K562 (cell line): ENCODE results near the gene EPHB2. TPM values are rescaled to one million over a fixed set of nuclear protein-coding genes. Genes with fewer than 3 reads are reported as not detected.

Experiments
- ATAC-seq: fragments of 200-7000 bp; cut with Tn5 transposase; 3 replicates; pipeline ENCODE4 v1.9.1; 2020; ENCODE audit warnings: moderate library complexity
- BruUV-seq: library from RNA; stranded (reverse); fragments of 400-500 nt; replicated peaks from 2 replicates; lab custom pipeline; 2021; lab: Mats Ljungman, UMichigan
- CTCF ChIA-PET: fragments of 300-600 bp; formaldehyde crosslinking; extraction: SDS; loops from one replicate; lab custom pipeline; 2021; ENCODE audit warnings: low intra/inter-chr PET ratio; lab: Yijun Ruan, JAX
- POLR2A ChIA-PET: fragments of 300-600, 350-650 bp; sonication (Branson Sonifier 250); formaldehyde crosslinking; extraction: SDS; loops from one replicate; lab custom pipeline; 2021; ENCODE audit warnings: antibody characterized with exemption, inconsistent platforms; lab: Yijun Ruan, JAX
- DNase-seq, 4 experiments: peaks; one replicate each; pipeline versions ENCODE4 v3.0.0 to v3.0.0-alpha.2; 2011 to 2018; ENCODE audit warnings: low spot score in 3 of 4, mixed read lengths in 3 of 4; ENCODE audit errors: extremely low read depth in 1 of 4
- FAIRE-seq: peaks from 2 replicates; lab custom pipeline; 2011; peaks lifted over from hg19 to GRCh38; lab: Jason Lieb, UNC
- H2AFZ ChIP-seq: 2 replicates; pipeline ENCODE4 v1.6.0; 2011; ENCODE audit warnings: low read depth, low read length, control low read depth, inconsistent platforms
- H3K27ac ChIP-seq: fragments of 200-600 bp; 3 replicates; pipeline ENCODE4 v1.8.0; 2011; ENCODE audit warnings: low read depth, mild to moderate bottlenecking, control low read depth, inconsistent platforms, low read length, moderate library complexity, mixed read lengths; ENCODE audit errors: extremely low read depth
- H3K27me3 ChIP-seq, 2 experiments: fragments of 300-600 bp in 1 of 2; 2 replicates in 1 of 2; 3 replicates in 1 of 2; pipeline versions ENCODE4 v1.6.0 to v1.8.0; 2011; ENCODE audit warnings: inconsistent platforms in 2 of 2, low read length in 2 of 2, mild to moderate bottlenecking in 1 of 2, mixed read lengths in 1 of 2, moderate library complexity in 1 of 2; ENCODE audit not compliant: control insufficient read depth in 2 of 2, insufficient read depth in 2 of 2
- H3K36me3 ChIP-seq: fragments of 300-600 bp; 3 replicates; pipeline ENCODE4 v1.8.0; 2011; ENCODE audit warnings: mild to moderate bottlenecking, low read length, inconsistent platforms; ENCODE audit not compliant: control insufficient read depth, insufficient read depth
- H3K4me1 ChIP-seq, 2 experiments: fragments of 200-600 bp in 1 of 2; replicated peaks in 1 of 2; 2 replicates in 1 of 2; 3 replicates in 1 of 2; pipeline versions ENCODE4 v1.5.1 to v1.8.0; 2011; ENCODE audit warnings: inconsistent platforms in 2 of 2, low read length in 2 of 2, mild to moderate bottlenecking in 1 of 2, mixed read lengths in 1 of 2, moderate library complexity in 1 of 2; ENCODE audit not compliant: control insufficient read depth in 2 of 2, insufficient read depth in 2 of 2
- H3K4me2 ChIP-seq: 2 replicates; pipeline ENCODE4 v1.6.1; 2011; ENCODE audit warnings: low read length, control low read depth, inconsistent platforms, mixed read lengths; ENCODE audit not compliant: insufficient read depth
- H3K4me3 ChIP-seq: fragments of 200-600 bp; sonication (generic), shearing (Covaris generic); 2 replicates; pipeline ENCODE4 v1.5.1; 2016; ENCODE audit warnings: control low read depth, inconsistent platforms
- H3K79me2 ChIP-seq: fragments of 200-600 bp; 3 replicates; pipeline ENCODE4 v1.8.0; 2011; ENCODE audit warnings: low read length, inconsistent platforms; ENCODE audit not compliant: control insufficient read depth, insufficient read depth
- H3K9ac ChIP-seq, 2 experiments: 2 replicates each; pipeline versions ENCODE4 v1.6.0 to v1.6.1; 2011; ENCODE audit warnings: low read depth in 2 of 2, low read length in 2 of 2, control low read depth in 1 of 2, inconsistent platforms in 1 of 2, mild to moderate bottlenecking in 1 of 2, mixed read lengths in 1 of 2; ENCODE audit not compliant: insufficient read depth in 1 of 2
- H3K9me1 ChIP-seq: one replicate; pipeline ENCODE4 v1.6.0; 2011; ENCODE audit warnings: inconsistent platforms, mild to moderate bottlenecking, low read length, moderate library complexity; ENCODE audit not compliant: control insufficient read depth, insufficient read depth
- H3K9me3 ChIP-seq: replicated peaks from 2 replicates; pipeline ENCODE4 v1.5.1; 2011; ENCODE audit warnings: low read depth, low read length, inconsistent platforms; ENCODE audit not compliant: control insufficient read depth, insufficient read depth
- H4K20me1 ChIP-seq: replicated peaks from 2 replicates; pipeline ENCODE4 v1.6.1; 2011; ENCODE audit warnings: low read length, inconsistent platforms, mixed read lengths; ENCODE audit not compliant: control insufficient read depth, insufficient read depth
- FIP1L1 ChIP-seq: fragments of 200-400 bp; formaldehyde crosslinking; IDR thresholded peaks from 2 replicates; pipeline ENCODE4 v1.6.1; 2018; ENCODE audit warnings: mild to moderate bottlenecking, low read depth, low read length; ENCODE audit not compliant: poor library complexity, severe bottlenecking
- PTTG1 ChIP-seq: fragments of 450-650 bp; IDR thresholded peaks from 2 replicates; pipeline ENCODE4 v1.6.1; 2016; ENCODE audit warnings: low read depth, mild to moderate bottlenecking, missing genetic modification characterization, missing compliant biosample characterization
- SPI1 ChIP-seq: IDR thresholded peaks from 2 replicates; pipeline ENCODE4 v1.6.1; 2011; ENCODE audit warnings: low read depth, low read length, control low read depth, borderline replicate concordance
- ZBTB12 ChIP-seq: fragments of 250-450 bp; sonication (Bioruptor Pico); IDR thresholded peaks from 2 replicates; pipeline ENCODE4 v1.4.0; 2020
- WGBS: fragments of 100-300 bp; shearing (Covaris generic); methylation state at CpG from one replicate; pipeline ENCODE4 v1.1.6; 2016; ENCODE audit warnings: low coverage, mixed read lengths; ENCODE audit not compliant: insufficient coverage; ENCODE audit errors: missing lambda C conversion rate; 5-methylcytosine and 5-hydroxymethylcytosine counted together
- in situ Hi-C: fragments of 300-500 bp; cut with MboI; formaldehyde crosslinking; loops from 4 replicates; pipeline ENCODE4 v1.15.0; 2018; ENCODE audit warnings: inconsistent platforms, mixed read lengths
- intact Hi-C: fragments of 100-400 bp; cut with micrococcal nuclease; formaldehyde crosslinking; loops from 2 replicates; pipeline ENCODE4 v1.14.2; 2022
- polyA plus RNA-seq, 8 experiments: library from polyadenylated mRNA; depleted of rRNA in 4 of 8; stranded (reverse) in 5 of 8; unstranded in 3 of 8; fragments of >200 nt; fragmentation: Nextera tagmentation in 2 of 8; fragmentation: Illumina TruSeq in 1 of 8; extraction: Ambion mirVana in 2 of 8; extraction: Trizol in 1 of 8; gene quantifications; 2 replicates each; pipeline versions ENCODE4 v1.2.1 to v1.2.3, GENCODE V29; 2011 to 2014; ENCODE audit warnings: inconsistent platforms in 1 of 8, missing spikeins in 1 of 8
- total RNA-seq, 7 experiments: library from RNA; depleted of rRNA in 6 of 7; stranded (reverse); fragments of >200 nt in 6 of 7; fragmentation: Illumina TruSeq in 2 of 7; extraction: Trizol in 2 of 7; gene quantifications; 2 replicates each; pipeline versions ENCODE4 v1.2.1 to v1.2.3, GENCODE V29; 2011 to 2021; ENCODE audit warnings: low replicate concordance in 1 of 7

The EPHB2 gene
- total and polyA plus RNA-seq, 9 of the 15 experiments (the other 6 are each of a cell fraction or from before 2014, with no cell fraction given) = not detected

- 0 out of 2 replicates have a peak, but pooled peaks have one; percentile 10 for TF ChIP-seq SPI1
These were observed 18.2 kb downstream of the EPHB2 start (continued) for GRCh38 chr1:22728751-22729399.

- FAIRE-seq (no peak), ATAC-seq (no peak)
- Histone ChIP-seq H3K27me3 (peaks cover 25 to 71% of the 10 kb centered on the region in 2 experiments; a peak in 4 of 5 replicates), H2AFZ (no peak overlapping the region), H3K4me3 (no peak overlapping the region), H3K9ac (no peak overlapping the region), H3K9me1 (no peaks in the 10 kb centered on the region), H3K79me2 (no peaks in the 10 kb centered on the region), H3K4me2 (no peak overlapping the region), H3K36me3 (no peaks in the 10 kb centered on the region), H4K20me1 (0 out of 2 replicates have a peak, but pooled peaks cover 3% of the 10 kb centered on the region)
- 0% methylated on average over 1 of the region's 1 CpG for WGBS
- POLR2A ChIA-PET = interaction anchor here (0.6 kb wide), 1 partner anchor 67 kb away, joined by 4 read pairs; no protein-coding TSS in a partner anchor
- BruUV-seq = no TSS peak
- no peak for TF ChIP-seq FIP1L1
- no peak for TF ChIP-seq PTTG1
- TF ChIP-seq ZBTB12 (CRISPR knock-in tag) = no peak
- TF ChIP-seq, all 486 proteins: peak for 0
- intact Hi-C loops = no loop called here
- Histone ChIP-seq H3K9me3 (no peaks in the 10 kb centered on the region), H3K27ac (no peak overlapping the region), H3K4me1 (no peaks in the 10 kb centered on the region)
- in situ Hi-C loops = no loop called here
- no peak for DNase-seq
- CTCF ChIA-PET = no interaction called here
These were observed 18.7 kb downstream of the EPHB2 start for GRCh38 chr1:22729400-22729773.
